HG02943 (cell line): ENCODE results near the gene UGT8.

Experiments used
- ATAC-seq: cut with Tn5 transposase; IDR thresholded peaks from one replicate; pipeline ENCODE4 v1.9.1; 2021; ENCODE audit warnings: mild to moderate bottlenecking, low read depth, moderate library complexity; ENCODE audit not compliant: unreplicated experiment

Gene UGT8

DNA sequence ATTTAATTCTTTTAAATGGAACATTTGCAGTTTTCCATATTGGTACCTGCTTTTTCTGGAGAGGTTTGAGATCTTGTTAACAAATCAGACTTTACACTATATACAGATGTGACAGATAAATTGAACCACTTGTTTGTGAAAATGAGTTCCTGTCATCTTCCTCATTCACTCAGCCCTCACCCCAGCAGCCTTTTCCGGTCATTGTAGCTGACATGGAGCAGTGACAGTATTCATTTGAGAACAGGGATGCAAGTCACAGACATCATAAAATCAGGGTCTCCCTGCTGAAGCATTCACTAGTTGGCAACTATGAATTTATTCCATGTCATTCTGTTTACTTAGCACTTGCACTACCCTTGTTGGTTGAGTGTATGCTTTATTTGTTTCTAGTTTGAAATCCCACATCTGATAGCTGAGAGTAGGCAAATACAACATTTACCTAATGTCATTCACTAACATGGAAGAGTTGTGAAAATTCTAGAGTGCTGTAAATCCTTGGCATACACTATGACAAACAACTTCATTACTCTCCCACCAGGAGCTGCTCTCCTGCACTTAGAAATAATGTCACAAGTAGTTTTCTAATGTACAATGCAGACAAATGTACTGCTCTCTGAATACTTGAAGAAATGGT lies 78.9 kb downstream of the UGT8 start:
- no peak for ATAC-seq

DNA sequence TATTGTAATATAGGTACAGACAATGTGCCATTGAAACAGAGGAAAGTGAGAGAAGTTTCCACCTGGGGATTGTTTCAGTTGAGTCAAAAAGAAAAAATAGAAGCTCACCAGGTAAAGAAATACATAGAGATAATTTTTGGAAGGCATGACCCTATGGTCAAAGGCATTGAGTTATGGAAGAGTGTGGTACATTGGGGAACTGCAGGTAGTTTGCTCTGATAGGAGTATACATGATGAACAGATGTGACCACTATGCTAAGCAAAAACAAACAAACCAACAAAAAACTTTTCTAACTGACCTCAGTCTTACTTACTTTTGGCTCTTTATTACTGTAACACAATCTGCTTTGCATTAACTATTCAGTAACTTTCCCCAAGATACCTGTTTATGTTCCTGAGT lies 85.9 kb downstream of the UGT8 start:
- no peak for ATAC-seq

DNA sequence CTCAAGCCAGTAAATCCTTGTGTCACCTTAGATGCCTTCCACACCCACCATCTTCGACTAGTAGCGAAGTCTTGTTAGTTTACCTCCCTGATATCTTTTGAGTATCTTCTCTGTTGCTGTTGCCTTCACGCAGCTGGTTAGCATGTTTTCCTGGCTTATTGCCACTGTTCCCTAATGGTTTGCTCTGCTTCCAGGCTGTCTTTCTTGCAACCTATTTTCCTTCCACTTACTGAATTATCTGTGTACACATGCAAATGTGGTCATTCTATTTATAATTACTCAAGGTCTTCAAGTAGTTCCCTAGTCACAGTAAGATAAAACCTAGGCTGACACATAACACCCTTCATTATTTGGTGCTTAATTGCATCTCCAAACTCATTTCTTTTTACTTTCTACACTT lies 89.5 kb downstream of the UGT8 start:
- no peak for ATAC-seq

DNA sequence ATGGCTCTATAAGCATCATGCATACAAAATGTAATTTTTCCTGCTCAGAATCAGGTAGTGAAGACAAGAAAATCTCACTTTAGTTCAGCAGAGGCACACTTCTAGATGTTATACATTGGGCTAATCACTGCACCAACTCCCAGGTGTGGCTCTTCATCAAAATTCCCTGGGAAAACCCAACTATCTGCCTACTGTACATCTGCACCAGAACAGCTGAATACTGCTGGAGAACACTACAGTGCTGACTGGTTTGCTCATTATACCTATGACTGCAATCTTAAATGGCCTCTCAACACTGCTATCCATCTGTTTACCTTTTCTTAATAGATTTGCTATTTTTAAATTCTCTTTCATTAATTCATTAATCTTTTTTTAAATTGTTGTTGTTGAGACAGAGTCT lies 92.0 kb downstream of the UGT8 start:
- no peak for ATAC-seq

DNA sequence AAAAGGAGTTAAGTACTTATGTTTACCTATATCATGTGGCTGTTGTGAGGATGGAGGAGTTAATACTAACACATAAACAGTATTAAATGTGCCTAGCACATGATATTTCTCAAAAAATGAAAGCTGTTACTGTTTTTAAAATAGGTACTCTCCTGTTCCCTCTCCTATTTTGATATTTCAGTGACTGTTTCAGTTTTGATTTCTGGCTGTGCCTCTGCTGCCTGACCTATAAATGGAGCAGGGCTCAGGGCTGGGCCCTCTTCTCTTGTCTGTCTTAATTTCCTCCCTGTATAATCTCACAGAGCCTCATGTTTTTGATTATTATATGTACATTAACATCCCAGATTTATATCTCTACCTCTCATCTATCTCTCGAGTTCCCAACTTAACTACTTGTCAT lies 93.3 kb downstream of the UGT8 start:
- peak; percentile 79 for ATAC-seq

DNA sequence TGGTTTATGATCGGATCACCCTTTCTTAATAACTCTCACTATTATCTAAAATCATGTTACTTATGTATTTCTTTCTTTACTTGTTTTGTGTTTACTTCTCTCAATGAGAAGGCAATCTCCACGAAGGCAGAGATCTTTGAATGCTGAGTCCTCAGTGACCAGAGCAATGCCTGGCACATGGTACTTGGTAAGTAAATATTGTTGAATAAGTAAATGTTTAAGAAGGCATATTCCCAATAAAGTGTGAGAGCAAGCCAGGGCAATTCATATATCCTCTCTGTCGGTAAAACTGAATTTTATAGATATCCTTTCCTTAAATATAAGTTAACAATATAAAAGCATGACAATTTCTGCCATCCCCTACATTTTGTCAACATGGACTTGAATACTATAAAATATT lies 94.4 kb downstream of the UGT8 start:
- no peak for ATAC-seq

DNA sequence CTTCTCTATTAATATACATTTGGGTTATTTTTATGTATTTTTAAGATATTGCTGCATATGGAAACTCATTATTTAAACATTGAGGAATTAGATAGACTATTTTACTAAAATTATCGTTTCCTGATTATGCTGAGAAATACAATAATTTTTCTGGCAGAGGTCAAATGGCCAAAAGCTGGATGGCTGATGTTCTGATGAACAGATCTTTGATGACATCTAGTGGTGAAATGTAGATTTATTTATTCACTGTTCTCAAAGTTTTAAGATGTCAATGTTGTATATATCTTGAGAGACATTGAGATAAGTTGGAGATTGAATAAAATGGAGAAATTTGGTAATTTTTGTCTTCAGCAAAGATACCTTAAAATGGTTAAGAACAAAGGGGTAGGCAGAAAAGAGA lies 96.2 kb downstream of the UGT8 start:
- peak; percentile 49 for ATAC-seq

DNA sequence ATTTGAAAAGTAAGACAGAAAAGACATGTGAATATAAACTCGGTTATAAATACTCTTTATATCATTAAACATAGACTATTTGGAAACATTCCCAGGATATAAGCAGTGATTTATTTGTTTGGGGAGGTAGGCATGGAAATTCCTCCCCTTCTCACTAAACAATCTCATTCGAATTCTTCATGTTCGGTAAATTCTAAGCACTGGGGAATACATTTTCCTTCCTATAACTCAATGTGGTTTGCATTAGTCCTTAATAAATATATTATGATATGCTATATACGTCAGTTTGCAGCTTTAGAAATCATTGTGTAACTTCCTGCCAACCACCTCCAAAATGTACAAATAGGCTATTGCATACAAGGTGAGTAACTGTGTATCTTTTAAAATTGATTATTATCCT lies 99.6 kb downstream of the UGT8 start:
- no peak for ATAC-seq

DNA sequence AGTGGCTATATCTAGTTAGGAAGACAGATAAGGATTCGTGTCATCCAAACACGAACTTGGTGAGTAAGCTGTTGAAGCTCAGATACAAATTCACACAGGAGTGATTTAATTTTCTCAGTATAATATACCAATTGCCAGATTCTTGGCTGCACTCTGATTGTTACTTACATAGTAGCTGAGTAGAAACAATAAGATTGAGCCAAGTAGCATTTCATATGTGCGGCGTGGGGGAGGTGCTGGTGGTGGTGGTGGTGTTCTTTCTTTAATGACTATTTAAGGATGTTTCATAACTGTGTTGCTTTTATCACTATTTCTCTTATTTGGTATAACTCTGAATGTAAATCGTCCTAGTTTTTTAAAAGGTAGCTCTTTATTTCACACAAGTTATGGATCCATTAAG lies 102.9 kb downstream of the UGT8 start:
- no peak for ATAC-seq

DNA sequence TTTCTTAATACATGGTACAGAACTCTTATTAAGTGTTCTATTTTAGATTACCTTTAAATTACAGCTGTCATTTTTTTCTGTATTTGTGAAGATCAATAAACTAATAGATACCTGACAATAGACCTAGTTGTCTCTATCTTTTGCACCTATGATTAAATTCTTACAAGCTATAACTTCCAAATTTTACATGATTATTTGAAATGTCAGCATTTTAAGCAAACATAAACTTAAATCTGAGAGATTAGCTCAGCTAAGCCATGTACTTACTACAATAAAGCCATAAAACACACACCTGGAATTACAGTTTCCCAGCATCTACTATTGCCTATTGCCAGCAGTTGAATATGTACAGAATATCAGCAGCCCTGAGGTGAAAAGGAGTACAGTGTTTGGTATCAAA lies 118.8 kb downstream of the UGT8 start:
- no peak for ATAC-seq

DNA sequence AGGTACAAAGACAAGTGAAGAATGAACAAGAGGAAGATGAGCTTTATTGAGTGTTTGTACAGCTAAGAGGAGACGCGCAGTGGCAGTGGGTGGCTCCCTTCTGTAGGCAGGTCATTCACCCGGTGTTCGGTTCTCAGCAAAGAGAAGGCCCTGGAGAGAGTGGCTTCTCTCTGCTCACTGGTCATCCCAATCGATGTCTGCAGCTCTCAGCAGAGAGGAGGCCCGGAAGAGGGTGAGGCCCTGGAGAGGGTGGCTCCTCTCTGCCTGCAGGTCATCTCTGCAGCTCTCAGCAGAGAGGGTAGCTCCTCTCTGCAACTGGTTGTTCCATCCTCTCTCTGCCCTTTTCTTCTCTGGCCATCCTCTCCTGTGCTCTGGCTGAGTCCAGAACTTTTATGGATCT lies 126.5 kb downstream of the UGT8 start:
- no peak for ATAC-seq

DNA sequence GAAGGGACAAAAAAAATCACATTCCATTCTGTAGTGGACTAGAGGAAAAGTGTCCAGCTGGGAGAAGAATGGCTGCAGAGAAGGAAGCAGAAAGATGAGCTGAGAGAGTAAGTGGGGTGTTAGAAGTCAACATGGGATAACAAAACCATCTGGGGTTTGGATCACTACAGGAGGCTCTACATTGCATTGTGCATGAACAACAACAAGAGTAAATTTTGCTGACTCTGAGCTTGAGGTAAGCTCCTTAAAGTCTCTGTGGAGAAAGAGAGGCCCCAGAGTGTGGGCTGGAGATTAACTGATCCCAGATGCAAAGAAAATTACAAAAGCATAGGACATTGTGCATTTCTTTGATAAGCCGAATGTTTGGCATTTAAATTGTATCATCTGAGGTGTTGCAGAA lies 128.9 kb downstream of the UGT8 start:
- no peak for ATAC-seq
